Fibroblast of skin of right quadriceps (primary cell): ENCODE measurements around the gene DOCK10.

Experiments
- DNase-seq: peaks from one replicate; pipeline ENCODE4 v3.0.0-alpha.2; 2013

The DOCK10 gene

GRCh38 chr2:225040856-225041206, 1.4 kb downstream of the DOCK10 start:
- no peak for DNase-seq

DNA sequence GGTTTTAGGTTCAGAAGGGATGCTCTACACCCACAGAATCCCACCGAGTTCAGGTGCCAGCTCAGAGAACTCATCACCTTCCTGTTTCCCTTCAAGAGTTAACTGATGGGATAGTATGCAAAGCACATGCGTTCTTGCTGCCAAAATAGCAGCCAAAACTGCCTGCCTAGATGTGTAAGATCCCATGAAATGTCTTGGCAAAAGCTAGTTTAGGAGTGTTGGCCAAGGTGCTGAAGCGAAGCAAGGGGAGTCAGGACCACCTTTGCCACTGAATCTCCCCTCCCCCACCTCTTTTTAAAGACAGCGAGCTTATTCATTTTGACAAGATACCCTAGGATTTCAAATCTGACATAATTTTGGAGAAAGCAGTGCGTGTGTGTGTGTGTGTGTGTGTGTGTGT, 2.1 kb downstream of the DOCK10 start:
- DNase-seq, result peak; percentile 39

DNA sequence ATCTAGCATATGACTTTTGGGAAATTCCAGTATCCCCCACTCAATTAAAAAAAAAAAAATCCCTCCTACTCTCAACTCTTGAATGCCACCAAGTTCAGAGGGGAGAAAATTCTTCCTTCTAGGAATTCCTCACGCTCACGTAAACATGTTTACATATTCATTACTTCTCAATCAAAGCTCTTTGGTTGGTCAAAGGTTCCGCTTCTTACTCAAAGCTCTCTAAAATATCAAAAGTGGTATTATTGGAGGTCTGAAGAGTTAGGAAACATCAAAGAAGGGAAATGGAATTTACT, 4.1 kb downstream of the DOCK10 start:
- DNase-seq, result no peak

GRCh38 chr2:225037415-225038230, 4.6 kb downstream of the DOCK10 start:
- DNase-seq, result peak; percentile 45

- no peak for DNase-seq
These were observed 5.8 kb downstream of the DOCK10 start for GRCh38 chr2:225036431-225036830.

DNA sequence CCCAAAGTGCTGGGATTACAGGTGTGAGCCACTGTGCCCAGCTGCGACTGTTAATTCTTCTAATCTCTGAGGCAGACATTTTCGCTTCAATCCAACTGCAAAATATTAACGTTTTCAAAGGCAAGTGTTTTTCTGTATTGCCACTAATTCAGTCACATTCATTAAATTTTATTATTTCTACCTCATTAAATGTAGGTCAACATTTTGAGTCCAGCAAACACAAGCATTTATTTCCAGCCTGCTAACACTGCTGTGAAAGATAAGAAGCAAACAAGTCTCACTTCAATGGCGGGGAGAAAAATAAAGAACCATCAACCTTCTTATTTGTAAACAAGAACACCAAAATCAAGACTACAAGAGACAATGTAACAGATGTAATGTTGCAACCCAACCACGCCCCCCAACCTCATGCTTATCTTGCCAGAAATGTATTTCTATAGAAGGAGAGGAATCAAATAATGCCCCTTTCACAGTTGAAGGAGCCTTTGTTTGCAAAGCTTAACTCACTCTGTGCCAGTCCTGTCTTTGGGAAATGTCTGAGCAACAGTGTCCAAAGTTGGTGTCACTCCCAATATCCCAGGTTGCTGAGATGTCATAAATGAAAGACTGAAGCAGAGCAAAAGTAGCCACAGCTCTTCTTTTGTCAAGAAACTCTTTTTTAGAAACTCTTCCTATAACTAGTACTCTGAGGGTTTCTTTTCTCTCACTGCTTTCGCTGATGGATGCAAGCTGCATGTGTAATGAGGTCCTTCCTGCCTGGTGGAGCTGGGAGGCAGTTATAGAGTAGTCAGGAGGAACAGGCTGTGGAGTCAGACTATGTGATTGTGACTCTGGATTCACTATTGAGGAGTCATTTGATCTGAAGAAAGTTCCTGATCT, 8.6 kb downstream of the DOCK10 start:
- DNase-seq, result no peak

GRCh38 chr2:225032246-225032645, 10.0 kb downstream of the DOCK10 start:
- DNase-seq, result no peak

- DNase-seq, result no peak
These were observed 10.7 kb downstream of the DOCK10 start for GRCh38 chr2:225031599-225031998.

DNA sequence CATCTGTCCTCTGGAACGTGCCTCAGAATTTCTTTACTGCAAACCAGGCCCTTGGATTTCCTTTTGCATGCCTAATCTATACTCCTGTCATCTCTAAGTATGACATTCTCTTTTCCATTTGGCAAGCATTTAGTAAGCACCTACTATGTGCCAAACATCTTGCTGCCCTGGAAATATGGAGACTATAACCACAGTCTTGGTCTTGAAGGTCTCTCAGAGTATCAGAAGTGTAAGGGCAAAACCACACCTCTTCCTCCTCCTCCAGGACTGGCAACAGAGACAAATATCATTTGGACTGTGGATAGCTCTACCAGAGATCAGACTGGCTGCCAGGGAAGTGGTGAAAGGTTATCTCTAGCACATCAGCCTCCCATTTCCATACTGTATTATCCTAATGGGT, 11.4 kb downstream of the DOCK10 start:
- no peak for DNase-seq

DNA sequence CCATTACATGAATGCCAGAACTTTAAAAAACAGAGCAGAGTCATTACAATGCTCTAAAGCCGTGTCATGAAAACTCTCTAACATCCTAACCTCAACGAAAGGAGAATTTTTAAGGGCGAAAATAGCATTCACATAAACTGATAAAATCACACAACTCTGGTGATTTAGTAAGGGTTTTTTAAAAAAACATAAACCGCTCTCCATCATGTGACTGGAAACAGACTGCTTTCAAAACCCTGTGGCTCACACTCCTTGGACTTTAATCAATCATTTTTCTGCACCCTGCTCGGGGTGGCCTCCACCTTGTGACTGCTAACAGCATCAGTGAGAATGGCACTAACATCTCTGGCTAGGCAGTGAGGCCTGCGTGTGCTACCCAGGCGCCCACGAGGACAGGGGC, 12.1 kb downstream of the DOCK10 start:
- no peak for DNase-seq

- DNase-seq, result no peak
These were observed 13.7 kb downstream of the DOCK10 start for GRCh38 chr2:225028572-225028971.

DNA sequence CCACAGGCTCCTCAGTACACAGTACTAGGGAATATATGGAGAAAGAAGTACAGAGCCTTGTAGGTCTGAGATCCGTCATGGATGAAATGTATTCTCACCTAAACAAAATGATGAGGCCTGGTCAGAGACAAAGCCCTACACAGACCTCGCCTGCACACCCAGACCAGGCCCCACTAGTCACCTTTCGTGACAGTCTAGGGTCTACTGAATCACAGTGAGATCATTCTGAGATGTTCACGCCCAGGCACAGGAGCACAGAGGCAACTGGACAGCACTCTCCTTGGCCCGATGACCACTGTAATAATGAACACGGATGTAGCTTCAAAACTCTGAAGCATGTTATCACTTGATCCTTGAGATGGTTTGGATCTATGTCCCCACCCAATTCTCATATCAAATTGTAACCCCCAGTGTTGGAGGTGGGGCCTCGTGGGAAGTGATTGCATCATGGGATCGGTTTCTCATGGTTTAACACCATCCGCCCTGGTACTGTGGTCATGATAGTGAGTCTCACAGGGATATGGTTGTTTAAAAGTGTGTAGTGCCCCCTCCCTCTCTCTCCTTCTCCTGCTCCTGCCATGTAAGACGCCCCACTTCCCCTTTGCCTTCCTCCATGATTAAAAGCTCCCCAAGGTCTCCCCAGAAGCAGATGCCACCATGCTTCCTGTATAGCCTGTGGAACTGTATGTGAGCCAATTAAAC, 15.1 kb downstream of the DOCK10 start:
- no peak for DNase-seq

GRCh38 chr2:225025917-225026571, 16.2 kb downstream of the DOCK10 start:
- peak; percentile 90 for DNase-seq

- no peak for DNase-seq
These were observed 20.1 kb downstream of the DOCK10 start for GRCh38 chr2:225022188-225022587.

DNA sequence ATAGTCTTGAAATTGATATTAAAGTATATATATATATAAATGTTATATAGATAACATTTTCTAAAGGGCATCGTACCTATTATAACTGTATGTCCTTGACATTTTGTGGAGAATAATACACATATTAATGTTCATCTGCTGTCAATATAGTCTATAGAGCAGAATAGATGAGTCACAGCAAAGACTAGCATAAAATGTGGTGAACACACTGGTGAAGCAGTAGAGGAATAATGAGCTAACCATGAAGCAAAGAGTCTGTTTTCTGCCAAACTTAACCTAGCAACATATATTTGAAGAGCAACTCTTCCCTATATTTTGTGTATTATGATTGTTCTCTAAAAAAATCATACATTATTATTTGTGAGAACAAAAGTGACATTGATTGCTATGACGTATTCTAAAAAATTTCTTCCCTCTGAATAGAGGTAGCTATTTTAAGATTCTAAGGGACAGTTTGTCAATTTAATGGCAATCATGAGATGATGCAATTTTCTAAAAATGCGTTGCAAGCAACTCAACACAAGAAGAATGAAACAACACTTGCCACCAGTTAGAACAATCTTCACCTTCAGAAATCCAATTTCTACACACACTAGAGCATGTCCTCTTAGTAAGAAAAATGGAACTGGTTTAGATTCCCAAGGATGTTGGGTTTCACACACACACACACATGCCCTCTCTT, 22.0 kb downstream of the DOCK10 start:
- peak; percentile 61 for DNase-seq

DNA sequence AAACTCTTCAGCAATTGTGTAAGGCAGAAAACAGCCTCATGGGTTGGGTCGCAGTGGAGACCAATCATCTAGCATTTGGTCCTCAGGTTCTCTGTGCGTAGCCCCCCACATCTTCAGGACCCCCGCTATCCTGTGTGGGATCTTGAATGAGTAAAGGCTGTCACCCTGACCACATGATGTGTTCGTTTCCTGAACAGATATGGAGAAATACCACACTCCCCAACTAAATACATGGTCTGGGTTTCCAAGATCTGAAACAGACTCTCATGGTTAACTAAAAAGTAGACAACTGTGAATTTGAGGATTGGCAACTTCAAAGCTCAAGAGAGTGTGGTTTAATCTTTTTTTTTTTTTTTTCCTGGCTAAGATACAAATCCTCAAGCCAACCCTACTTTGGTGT, 23.2 kb downstream of the DOCK10 start:
- DNase-seq, result no peak

GRCh38 chr2:225017713-225018112, 24.6 kb downstream of the DOCK10 start:
- DNase-seq, result peak; percentile 54

GRCh38 chr2:225017098-225017685, 25.1 kb downstream of the DOCK10 start:
- no peak for DNase-seq

- no peak for DNase-seq
These were observed 28.6 kb downstream of the DOCK10 start for GRCh38 chr2:225013425-225014365.

GRCh38 chr2:225011585-225011984, 30.7 kb downstream of the DOCK10 start:
- no peak for DNase-seq

- DNase-seq, result peak; percentile 81
These were observed 31.5 kb downstream of the DOCK10 start for GRCh38 chr2:225010804-225011203.
